Parathyroid adenoma (tissue), 2 donors: Measurements from ENCODE around the gene TENM4.

Source experiments
- H2AFZ ChIP-seq: fragments of 300-600 bp; sonication (generic); one replicate; pipeline ENCODE4 v1.7.0; 2017; ENCODE audit warnings: antibody characterized with exemption, mild to moderate bottlenecking
- H3K27ac ChIP-seq: fragments of 300-600 bp; sonication (generic); one replicate; pipeline ENCODE4 v1.7.0; 2017
- H3K27me3 ChIP-seq: fragments of 300-600 bp; sonication (generic); one replicate; pipeline ENCODE4 v1.7.0; 2017; ENCODE audit warnings: low read length; ENCODE audit not compliant: control insufficient read depth, insufficient read depth
- H3K36me3 ChIP-seq: fragments of 300-600 bp; sonication (generic); one replicate; pipeline ENCODE4 v1.7.0; 2017; ENCODE audit warnings: low read length; ENCODE audit not compliant: control insufficient read depth, insufficient read depth
- H3K4me1 ChIP-seq: fragments of 300-600 bp; sonication (generic); one replicate; pipeline ENCODE4 v1.7.0; 2017; ENCODE audit warnings: control low read depth
- H3K4me2 ChIP-seq: fragments of 300-600 bp; sonication (generic); one replicate; pipeline ENCODE4 v1.7.0; 2017; ENCODE audit warnings: low read length
- H3K4me3 ChIP-seq: fragments of 300-600 bp; sonication (generic); one replicate; pipeline ENCODE4 v1.7.0; 2017; ENCODE audit warnings: low read depth, low read length
- H3K79me2 ChIP-seq: fragments of 300-600 bp; sonication (generic); one replicate; pipeline ENCODE4 v1.7.0; 2017; ENCODE audit warnings: control low read depth
- H3K9ac ChIP-seq: fragments of 300-600 bp; sonication (generic); one replicate; pipeline ENCODE4 v1.7.0; 2017; ENCODE audit warnings: mild to moderate bottlenecking
- H3K9me3 ChIP-seq: fragments of 300-600 bp; sonication (generic); one replicate; pipeline ENCODE4 v1.7.0; 2017; ENCODE audit warnings: low read length; ENCODE audit not compliant: control insufficient read depth
- TF ChIP-seq, protein P1 (sequence below): fragments of 300-600 bp; sonication (generic); IDR thresholded peaks from one replicate; pipeline ENCODE4 v1.7.0; 2017; ENCODE audit warnings: antibody characterized with exemption, mild to moderate bottlenecking
- donor health status: primary hyperparathyroidism.

The TENM4 gene

DNA sequence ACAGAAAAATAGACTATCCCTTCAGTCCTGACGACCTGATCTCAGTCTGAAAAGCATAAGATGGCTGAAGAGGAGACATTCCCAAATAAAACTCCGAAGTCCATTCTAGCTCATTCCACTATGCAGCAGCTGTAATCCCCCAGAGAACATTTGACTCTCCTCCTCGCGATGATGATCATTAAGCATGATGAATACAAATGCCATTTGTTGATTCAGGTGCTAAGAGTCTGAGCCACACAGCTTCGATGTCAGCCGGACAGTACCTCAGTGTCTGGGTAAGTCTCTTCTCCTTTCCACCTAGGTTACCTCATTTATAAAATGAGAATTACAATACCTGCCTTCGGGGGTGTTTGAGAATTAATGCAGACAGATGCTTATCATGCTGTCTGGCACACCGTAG, 94.8 kb downstream of the TENM4 start:
- no peak overlapping the region for H3K9ac ChIP-seq
- no peak overlapping the region for H3K4me2 ChIP-seq
- no peaks in the 10 kb centered on the region for H3K36me3 ChIP-seq
- TF ChIP-seq, protein P1, sequence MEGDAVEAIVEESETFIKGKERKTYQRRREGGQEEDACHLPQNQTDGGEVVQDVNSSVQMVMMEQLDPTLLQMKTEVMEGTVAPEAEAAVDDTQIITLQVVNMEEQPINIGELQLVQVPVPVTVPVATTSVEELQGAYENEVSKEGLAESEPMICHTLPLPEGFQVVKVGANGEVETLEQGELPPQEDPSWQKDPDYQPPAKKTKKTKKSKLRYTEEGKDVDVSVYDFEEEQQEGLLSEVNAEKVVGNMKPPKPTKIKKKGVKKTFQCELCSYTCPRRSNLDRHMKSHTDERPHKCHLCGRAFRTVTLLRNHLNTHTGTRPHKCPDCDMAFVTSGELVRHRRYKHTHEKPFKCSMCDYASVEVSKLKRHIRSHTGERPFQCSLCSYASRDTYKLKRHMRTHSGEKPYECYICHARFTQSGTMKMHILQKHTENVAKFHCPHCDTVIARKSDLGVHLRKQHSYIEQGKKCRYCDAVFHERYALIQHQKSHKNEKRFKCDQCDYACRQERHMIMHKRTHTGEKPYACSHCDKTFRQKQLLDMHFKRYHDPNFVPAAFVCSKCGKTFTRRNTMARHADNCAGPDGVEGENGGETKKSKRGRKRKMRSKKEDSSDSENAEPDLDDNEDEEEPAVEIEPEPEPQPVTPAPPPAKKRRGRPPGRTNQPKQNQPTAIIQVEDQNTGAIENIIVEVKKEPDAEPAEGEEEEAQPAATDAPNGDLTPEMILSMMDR: no peak
- H3K4me1 ChIP-seq: no peaks in the 10 kb centered on the region
- no peaks in the 10 kb centered on the region for H3K79me2 ChIP-seq
- no peak overlapping the region for H2AFZ ChIP-seq
- H3K27me3 ChIP-seq: no peaks in the 10 kb centered on the region
- H3K4me3 ChIP-seq: no peak overlapping the region
- H3K27ac ChIP-seq: no peak overlapping the region
- H3K9me3 ChIP-seq: no peaks in the 10 kb centered on the region

DNA sequence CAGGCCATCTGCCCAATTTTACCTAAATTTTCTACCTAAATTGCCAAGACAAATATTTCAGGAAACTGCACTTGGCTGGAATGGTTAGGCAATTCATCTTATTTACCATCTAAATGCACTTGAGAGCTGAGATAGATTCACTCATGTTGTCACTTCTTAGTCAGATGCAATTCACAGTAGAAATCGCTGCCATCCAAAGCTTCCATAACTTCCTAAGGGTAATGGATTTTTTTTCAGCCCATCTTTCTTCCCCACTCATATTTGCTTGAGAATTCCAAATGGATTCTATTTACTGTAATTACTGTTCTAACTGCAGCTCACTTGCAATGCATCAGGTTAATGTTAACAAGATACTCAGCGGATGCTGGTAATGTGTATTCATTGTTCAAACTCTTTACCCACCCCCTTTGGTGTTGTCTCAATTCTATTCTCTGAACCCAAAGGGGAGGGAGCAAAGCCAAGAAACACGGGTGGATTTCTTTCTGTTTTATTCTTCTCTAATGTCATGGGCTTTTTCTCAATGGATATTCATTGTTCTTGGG, 96.0 kb downstream of the TENM4 start:
- TF ChIP-seq, protein P1: no peak
- H2AFZ ChIP-seq: no peak overlapping the region
- no peaks in the 10 kb centered on the region for H3K4me1 ChIP-seq
- H3K27me3 ChIP-seq: no peaks in the 10 kb centered on the region
- no peak overlapping the region for H3K27ac ChIP-seq
- H3K4me3 ChIP-seq: no peak overlapping the region
- H3K4me2 ChIP-seq: no peak overlapping the region
- no peaks in the 10 kb centered on the region for H3K79me2 ChIP-seq
- no peaks in the 10 kb centered on the region for H3K36me3 ChIP-seq
- H3K9ac ChIP-seq: no peak overlapping the region
- no peaks in the 10 kb centered on the region for H3K9me3 ChIP-seq

DNA sequence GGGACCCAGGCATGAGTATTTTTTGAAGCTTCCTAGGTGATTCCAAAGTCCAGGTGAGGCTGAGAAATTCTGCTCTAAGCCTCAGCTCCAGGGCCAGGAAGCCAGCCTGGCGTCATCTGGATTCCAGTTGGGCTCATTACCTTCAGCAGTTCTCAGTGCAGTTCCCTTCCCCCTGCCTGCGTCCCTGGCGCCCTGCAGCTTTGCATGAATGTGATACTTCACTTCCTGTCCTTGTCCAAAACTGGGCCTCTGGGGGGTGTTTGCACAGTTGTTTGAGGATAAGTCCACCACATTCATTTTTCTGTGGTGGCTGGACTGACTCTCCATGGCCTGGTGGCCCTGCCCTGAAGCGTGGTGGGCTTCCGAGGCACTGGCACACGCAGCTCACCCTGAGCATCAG, 98.1 kb downstream of the TENM4 start:
- Histone ChIP-seq H3K4me3 (no peak overlapping the region), H3K36me3 (no peaks in the 10 kb centered on the region)
- TF ChIP-seq, protein P1: no peak

DNA sequence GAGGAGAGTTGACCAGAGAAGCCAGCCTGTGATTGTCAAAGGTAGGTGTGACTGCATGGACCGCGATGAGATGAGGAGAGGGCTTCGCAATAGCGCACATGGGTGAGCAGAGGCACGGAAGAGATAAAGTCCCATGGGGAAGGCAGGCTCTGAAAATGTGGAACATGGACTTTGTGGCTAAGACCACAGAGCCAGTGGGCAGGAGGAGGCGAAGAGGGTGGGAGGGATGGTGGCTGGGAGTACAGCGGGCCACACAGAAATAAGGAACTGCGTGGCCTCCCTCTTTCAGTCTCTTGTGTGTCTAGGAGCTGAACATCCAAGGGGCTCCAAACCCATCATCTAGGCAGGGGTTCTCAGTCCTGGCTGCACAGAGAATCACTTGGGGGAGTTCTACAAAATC, 98.6 kb downstream of the TENM4 start:
- Histone ChIP-seq H2AFZ (no peak overlapping the region), H3K79me2 (no peaks in the 10 kb centered on the region), H3K27me3 (no peaks in the 10 kb centered on the region), H3K4me3 (no peak overlapping the region), H3K27ac (no peak overlapping the region), H3K36me3 (no peaks in the 10 kb centered on the region), H3K9me3 (no peaks in the 10 kb centered on the region), H3K4me2 (no peak overlapping the region), H3K9ac (no peak overlapping the region), H3K4me1 (no peaks in the 10 kb centered on the region)
- TF ChIP-seq, protein P1: no peak

More for the DNA sequence above, 98.1 kb downstream of the TENM4 start:
- H3K4me2 ChIP-seq: no peak overlapping the region
- no peak overlapping the region for H2AFZ ChIP-seq
- no peak overlapping the region for H3K27ac ChIP-seq
- H3K4me1 ChIP-seq: no peaks in the 10 kb centered on the region
- no peaks in the 10 kb centered on the region for H3K27me3 ChIP-seq
- no peaks in the 10 kb centered on the region for H3K9me3 ChIP-seq
- H3K9ac ChIP-seq: no peak overlapping the region
- no peaks in the 10 kb centered on the region for H3K79me2 ChIP-seq

DNA sequence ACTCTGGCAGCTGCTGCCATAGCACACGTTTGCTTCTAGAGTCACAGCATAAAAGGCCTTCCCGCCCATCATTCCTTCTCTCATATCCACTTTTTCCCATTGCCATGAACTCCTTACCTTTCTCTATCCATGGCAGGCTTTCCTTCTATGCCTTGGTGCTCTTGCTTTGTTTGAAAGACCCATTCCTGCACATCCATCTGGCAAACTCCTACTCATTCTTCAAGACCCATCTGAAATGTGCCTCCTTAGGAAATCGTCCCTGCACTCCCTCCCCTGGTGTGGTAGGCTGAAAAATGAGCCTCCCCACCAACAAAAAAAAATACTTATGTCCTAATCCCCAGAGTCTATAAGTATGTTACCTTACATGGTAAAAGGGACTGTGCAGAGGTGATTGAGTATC, 100.3 kb downstream of the TENM4 start:
- H3K4me3 ChIP-seq: no peak overlapping the region
- no peak overlapping the region for H3K9ac ChIP-seq
- no peak overlapping the region for H3K4me2 ChIP-seq
- H2AFZ ChIP-seq: no peak overlapping the region
- TF ChIP-seq, protein P1: no peak
- H3K4me1 ChIP-seq: no peaks in the 10 kb centered on the region
- H3K79me2 ChIP-seq: no peaks in the 10 kb centered on the region
- no peak overlapping the region for H3K27ac ChIP-seq
- no peaks in the 10 kb centered on the region for H3K9me3 ChIP-seq
- H3K36me3 ChIP-seq: no peaks in the 10 kb centered on the region
- H3K27me3 ChIP-seq: no peaks in the 10 kb centered on the region
